ENCODE measurements around the gene SNX20.
A peak's percentile ranks its signal among the peaks of the same experiment; 100 is the strongest.

SNX20 gene

DNA sequence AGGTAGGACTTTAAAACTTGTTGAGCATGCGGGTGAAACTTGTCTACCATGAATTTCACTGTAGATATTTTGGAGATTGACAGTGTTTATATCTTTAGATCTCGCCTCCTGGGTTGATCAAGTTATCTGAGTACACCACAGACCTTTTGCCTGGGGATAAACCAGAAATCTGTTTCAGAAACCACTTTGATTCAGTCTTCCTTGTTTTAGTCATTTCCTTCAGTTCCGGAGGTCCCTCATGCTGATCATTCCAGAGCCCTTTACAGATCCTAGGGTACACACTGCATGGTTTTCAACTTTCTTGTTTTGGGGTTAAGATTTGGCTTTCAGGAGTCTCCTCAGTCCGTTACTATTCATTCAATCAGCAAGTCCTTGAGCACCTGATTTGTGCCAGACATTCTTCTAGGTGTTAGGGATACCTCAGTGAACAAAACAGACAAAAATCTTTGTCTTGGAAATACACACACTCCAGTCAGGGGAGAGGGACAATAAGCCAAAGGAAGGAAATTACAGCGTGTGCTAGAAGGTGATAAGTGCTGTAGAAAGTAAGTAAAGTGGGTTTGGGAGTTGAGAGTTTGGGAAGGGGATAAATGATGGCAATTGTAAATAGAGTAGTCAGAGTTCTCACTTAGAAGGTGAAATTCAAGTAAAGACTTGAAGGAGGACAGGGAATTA is 24.5 kb upstream of the SNX20 start:
- no peak for FAIRE-seq

GRCh38 chr16:50704245-50704644 is 23.1 kb upstream of the SNX20 start:
- FAIRE-seq (no peak), DNase-seq (ENCODE audit: insufficient read length, low spot score) (no peak)

More for the DNA sequence above, 24.5 kb upstream of the SNX20 start:
- no peak for DNase-seq (ENCODE audit: insufficient read length, low spot score)

- FAIRE-seq (no peak), DNase-seq (ENCODE audit: insufficient read length, low spot score) (no peak)
Measured at GRCh38 chr16:50702725-50703124, 21.6 kb upstream of the SNX20 start.

GRCh38 chr16:50699326-50700159 is 18.4 kb upstream of the SNX20 start:
- no peak for FAIRE-seq
- DNase-seq (ENCODE audit: insufficient read length, low spot score) = no peak

- FAIRE-seq (no peak), DNase-seq (ENCODE audit: insufficient read length, low spot score) (no peak)
Measured at GRCh38 chr16:50697881-50698767, 17.0 kb upstream of the SNX20 start.

DNA sequence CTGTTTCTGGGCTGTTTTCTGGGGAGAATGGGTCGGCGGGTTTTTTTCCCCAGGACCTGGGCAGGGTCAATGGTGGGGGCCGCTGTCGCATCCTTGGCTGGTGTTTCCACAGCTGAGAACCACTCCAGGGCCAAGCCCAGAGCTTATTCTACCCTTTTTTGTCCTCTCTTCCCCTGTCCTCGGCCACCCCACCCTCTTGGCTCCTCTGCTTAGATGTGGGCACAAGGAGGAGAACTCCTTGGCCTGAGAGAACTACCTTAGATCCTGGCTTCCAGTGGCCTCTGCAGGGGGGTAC is 16.3 kb upstream of the SNX20 start:
- DNase-seq (ENCODE audit: insufficient read length, low spot score) (no peak), FAIRE-seq (no peak)

DNA sequence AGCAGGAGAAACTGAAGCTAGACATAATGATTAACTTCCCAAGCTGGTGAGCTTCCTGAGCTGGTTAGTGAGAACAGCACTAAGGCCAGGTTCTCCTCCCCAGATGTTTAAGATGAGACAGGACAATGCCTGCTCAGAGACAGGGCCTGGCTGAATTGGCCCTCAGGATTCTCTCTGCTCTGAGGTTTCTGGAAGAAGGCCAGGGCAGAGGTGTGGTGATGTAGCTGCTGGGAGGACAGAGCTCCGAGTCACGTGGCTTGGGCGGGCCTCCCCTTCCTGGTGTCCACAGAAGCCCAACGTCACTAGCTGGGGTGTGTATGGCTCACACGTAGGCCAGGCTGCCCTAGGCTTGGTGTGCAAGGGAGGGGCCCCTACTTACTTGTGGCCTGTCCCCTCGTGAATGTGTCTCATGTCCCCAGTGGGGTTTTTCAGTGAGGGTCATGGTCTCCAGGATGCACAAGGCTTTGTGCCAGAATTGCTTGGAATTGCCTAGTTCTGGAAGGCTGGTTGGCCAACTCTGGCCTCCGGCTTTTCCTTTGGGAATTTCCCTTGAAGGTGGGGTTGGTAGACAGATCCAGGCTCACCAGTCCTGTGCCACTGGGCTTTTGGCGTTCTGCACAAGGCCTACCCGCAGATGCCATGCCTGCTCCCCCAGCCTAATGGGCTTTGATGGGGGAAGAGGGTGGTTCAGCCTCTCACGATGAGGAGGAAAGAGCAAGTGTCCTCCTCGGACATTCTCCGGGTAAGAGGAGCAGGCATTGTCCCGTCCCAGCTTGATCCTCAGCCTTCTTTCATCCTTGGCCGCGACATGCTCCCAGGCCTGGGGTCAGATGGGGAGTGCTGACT is 15.7 kb upstream of the SNX20 start:
- no peak for FAIRE-seq
- peak; percentile 24 for DNase-seq (ENCODE audit: insufficient read length, low spot score)

- DNase-seq (ENCODE audit: insufficient read length, low spot score) = no peak
- FAIRE-seq = no peak
Measured at GRCh38 chr16:50696126-50696525, 15.0 kb upstream of the SNX20 start.

DNA sequence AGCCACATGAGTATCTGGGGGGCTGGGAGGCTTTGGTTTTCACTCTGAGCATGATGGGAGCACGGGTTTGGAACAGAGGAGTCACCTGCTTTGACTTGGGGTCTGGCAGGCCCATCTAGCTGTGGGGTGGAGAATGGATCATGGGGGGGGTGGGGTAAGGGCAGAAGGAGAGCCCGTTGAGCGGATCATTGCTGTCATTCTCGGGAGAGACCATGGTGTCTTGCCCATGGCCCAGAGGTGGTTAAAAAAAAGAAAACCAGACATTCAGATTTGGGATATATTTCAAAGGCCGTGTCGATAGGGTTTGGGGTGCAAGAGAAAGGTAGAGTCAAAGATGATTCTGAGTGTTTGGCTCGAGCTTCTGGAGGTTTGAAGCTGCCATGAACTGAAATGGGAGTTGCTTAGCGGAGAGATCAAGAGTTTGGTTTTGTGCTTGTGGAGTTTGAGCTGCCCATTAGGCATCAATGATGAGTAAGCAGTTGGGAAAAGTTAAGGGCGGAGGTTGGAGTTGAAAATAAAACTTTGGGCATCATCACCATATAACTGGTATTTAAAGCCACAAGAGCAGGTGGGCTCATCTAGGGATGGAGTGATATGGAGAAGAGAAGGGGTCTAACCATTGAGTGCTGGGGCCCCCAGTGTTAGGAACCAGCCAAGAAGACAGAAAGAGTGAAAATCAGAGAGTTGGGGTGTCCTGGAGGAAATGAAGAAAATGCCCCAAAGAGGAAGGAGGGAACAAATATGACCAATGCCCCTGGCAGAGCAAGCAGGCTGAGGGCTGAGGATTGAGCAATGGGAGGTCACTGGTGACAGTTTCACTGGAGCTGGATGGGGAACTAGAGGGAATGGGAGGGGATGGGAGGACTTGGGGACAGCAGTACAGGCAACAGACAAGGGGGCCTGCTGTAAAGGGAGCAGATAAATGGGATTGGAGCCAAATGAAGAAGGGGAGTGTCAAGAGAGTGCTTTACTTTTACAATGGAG is 14.2 kb upstream of the SNX20 start:
- FAIRE-seq = no peak
- no peak for DNase-seq (ENCODE audit: insufficient read length, low spot score)

DNA sequence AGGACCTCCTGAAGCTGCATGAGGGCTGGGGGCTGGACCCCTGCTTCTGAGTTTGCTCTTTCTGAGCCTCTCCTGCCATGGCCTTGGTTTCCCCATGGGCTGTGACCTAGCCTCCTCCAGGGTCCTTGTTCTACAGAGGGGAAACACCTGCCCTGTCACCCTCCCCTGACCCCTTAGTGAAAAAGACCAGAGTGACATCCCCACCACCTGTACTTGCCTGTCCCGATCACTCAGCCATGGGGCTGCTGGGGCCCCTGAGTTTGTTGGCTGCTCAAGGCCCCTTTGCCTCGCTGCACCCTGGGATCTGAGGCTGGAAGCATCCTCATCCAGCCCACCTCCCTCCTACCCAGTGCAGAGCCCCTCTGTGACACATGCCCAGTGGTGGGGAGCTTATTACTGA is 13.1 kb upstream of the SNX20 start:
- no peak for DNase-seq (ENCODE audit: insufficient read length, low spot score)
- FAIRE-seq = no peak

- DNase-seq (ENCODE audit: insufficient read length, low spot score) = no peak
- FAIRE-seq = peak; percentile 81
Measured at GRCh38 chr16:50692999-50693781, 12.1 kb upstream of the SNX20 start, which contains the start of gene NOD2. Gene NOD2, plus strand, starts transcription at chr16:50693606. Its CDS starts 5,890 bp downstream, at chr16:50699496.

DNA sequence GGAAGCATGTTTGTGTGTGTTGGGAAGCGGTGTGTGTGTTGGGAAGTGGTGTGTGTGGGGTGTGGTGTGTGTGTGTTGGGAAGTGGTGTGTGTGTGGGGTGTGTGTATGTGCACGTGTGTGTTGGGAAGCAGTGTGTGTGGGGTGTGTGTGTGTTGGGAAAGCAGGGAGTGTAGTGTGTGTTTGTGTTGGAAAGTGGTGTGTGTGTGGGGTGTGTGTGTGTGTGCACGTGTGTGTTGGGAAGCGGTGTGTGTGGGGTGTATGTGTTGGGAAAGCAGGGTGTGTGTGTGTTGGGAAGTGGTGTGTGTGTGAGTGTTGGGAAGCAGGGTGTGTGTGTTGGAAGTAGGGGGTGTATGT is 11.5 kb upstream of the SNX20 start:
- no peak for DNase-seq (ENCODE audit: insufficient read length, low spot score)
- no peak for FAIRE-seq

- DNase-seq (ENCODE audit: insufficient read length, low spot score) = no peak
- no peak for FAIRE-seq
Measured at GRCh38 chr16:50690177-50690576, 9.1 kb upstream of the SNX20 start.

- FAIRE-seq = no peak
- no peak for DNase-seq (ENCODE audit: insufficient read length, low spot score)
Measured at GRCh38 chr16:50688867-50689266, 7.8 kb upstream of the SNX20 start.

DNA sequence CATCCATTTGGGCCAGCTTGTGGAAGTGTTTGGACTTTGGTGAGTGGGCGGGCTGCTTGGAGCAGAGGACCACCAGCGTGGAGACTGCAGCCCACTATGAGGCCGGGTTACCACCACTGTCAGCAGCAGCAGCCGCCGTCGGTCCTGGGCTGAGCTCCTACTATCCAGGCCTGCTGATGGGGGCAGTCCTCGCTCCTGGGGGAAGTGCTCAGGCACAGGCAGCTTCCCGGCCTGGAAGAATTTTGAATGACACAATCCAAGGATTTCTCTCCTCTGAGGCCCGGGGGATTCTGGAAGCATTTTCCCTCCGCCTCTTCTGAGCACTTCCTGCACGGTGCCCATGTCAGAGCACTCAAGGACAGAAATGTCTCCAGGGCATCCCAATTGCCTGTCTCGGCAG is 7.0 kb upstream of the SNX20 start:
- no peak for FAIRE-seq
- DNase-seq (ENCODE audit: insufficient read length, low spot score) = no peak

DNA sequence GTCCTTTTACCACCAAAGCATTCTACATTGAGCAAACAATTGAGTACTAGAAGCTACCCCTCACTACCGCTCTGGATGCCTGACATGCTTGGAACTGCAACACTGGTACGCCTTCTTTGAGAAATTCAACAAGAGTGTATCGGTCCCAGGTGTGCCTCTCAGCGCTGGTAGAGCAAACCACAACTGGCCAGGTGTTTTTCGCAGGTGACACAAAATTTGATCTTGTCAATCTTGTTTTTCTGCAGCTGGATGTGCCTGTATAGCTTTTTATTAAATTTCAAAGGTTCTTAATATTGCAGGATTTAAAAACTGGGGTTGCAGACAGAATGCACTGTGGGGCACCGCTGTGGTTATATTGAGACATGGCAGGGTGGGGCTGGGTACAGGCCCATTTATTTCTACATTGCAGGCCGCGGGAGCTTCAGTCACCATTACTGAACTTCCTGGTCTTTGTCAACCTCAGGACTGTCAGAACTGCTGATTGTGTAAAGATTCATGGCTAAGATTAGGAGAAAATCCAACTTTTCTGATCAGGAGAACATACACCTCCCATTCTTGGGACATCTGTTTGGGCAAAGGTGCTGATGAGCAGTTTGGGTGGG is 4.5 kb upstream of the SNX20 start:
- FAIRE-seq = no peak
- no peak for DNase-seq (ENCODE audit: insufficient read length, low spot score)

DNA sequence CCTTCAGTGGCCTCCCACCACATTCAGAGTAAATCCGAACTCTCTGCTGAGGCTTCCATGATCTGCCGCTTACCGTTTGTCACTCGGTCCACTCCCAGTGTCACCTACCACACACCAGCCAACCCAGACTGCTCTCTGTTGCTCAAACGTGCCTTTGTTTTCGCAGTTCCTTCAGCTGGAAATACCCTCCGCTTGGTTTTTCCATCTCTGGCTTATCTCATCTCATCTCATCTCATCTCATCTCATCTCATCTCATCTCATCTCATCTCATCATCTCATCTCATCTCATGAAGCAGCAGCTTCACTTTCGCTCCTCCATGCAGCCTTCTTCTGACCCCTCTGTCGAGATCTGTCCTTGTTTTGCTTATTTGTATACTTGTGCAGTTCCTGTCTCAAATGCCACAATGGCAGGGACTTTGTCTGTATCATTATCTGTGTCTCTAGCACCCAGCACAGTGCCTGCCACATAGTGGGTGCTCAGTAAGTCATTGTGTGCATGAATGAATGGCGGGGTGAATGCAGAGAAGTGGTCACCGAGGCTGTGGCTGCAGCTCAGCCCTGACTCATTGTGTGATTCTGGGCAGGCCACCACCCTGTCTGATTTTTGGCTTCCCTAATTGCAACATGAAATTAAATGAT is 3.8 kb upstream of the SNX20 start:
- FAIRE-seq = no peak
- DNase-seq (ENCODE audit: insufficient read length, low spot score) = no peak
